ENCODE data around the gene GZMA.

DNA sequence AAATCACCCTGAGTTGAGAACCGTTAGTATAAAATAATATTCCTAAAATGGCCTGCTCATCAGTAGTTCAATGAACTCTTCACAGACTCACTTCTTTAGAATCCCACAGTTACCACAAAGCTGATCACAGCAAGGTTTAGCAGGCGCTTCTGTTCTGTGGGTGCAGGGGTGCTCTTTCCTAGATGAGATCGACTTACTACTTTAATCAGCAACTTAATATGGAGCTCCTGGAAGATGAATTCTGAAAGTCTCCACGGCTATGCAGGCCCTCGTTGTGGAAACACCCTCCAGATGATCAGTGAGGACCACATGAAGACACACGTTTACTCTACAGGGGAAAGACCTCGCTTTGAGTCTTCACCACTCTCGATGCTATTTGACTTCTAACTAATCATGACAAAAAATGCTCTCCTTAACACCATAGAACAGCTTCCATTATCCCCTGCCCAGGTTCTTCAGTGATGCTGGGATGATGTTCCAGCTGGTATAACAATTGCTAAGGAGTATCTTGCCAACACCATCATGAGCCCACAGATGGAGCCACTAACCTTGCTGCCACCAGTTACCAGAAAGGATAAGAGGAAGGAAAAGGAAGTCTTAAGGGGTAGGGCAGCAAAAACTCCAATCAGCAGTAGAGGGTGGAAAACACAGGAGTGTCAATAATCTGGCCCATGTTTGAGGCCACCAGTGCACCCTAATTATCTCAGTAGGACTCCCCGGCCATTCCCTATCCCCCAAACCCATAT, 39.7 kb downstream of the GZMA start:
- no peak for TF ChIP-seq CTCF (IDR thresholded peaks at IDR 0.05; ENCODE audit: extremely low read depth in 1 of 2, insufficient read depth in 1 of 2, low read depth in 1 of 2, low read length in 2 of 2)
- no peak for TF ChIP-seq POLR2AphosphoS5 (IDR thresholded peaks at IDR 0.05; ENCODE audit: insufficient read depth, low read depth, low read length)
- TF ChIP-seq EZH2 (IDR thresholded peaks at IDR 0.05; ENCODE audit: borderline replicate concordance, low read depth, low read length, severe bottlenecking), result no peak
- TF ChIP-seq POLR2A (IDR thresholded peaks at IDR 0.05; ENCODE audit: low read depth, low read length), result no peak
